ENCODE measurements around the gene TMEM109. TPM values are rescaled to one million over a fixed set of nuclear protein-coding genes. Genes with fewer than 3 reads are reported as not detected.

The TMEM109 gene
- total RNA-seq, 2 donors from 2014 or later, result 158 to 213 TPM

DNA sequence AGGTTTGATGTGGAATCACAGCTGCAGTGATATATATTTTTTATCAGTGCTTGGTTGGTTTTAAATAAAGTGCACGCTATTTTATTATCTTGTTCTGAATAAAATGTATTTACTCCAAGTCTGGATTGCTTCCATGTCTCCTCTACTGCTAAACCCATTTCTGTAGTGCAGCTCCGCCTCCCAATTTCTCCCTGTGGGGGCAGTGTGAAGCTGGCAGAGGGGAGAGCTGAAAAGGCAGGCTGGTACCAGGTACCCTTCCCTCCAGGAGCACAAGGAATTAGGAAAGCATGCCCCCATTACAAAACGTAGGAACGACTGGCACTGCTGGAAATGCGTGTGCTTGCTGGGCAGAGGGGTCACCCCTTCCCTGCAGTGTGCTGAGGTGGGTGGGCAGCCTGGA, 9.4 kb downstream of the TMEM109 start:
- Histone ChIP-seq H3K9me3 (no peaks in the 10 kb centered on the region), H3K27ac (no peak overlapping the region), H3K4me3 (no peak overlapping the region), H3K27me3 (replicated peaks; ENCODE audit: insufficient read depth) (no peaks in the 10 kb centered on the region), H3K36me3 (peaks cover 30% of the 10 kb centered on the region), H3K4me1 (ENCODE audit: control insufficient read depth in 1 of 2, low read depth in 2 of 2) (peaks cover 9 to 30% of the 10 kb centered on the region in 2 donors)
- TF ChIP-seq, protein P1, sequence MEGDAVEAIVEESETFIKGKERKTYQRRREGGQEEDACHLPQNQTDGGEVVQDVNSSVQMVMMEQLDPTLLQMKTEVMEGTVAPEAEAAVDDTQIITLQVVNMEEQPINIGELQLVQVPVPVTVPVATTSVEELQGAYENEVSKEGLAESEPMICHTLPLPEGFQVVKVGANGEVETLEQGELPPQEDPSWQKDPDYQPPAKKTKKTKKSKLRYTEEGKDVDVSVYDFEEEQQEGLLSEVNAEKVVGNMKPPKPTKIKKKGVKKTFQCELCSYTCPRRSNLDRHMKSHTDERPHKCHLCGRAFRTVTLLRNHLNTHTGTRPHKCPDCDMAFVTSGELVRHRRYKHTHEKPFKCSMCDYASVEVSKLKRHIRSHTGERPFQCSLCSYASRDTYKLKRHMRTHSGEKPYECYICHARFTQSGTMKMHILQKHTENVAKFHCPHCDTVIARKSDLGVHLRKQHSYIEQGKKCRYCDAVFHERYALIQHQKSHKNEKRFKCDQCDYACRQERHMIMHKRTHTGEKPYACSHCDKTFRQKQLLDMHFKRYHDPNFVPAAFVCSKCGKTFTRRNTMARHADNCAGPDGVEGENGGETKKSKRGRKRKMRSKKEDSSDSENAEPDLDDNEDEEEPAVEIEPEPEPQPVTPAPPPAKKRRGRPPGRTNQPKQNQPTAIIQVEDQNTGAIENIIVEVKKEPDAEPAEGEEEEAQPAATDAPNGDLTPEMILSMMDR (IDR thresholded peaks at IDR 0.05), result no peak
- DNase-seq (ENCODE audit: low spot score), result no peak
- ATAC-seq (ENCODE audit: insufficient number of reproducible peaks, low FRiP score, low read depth), result no peak

DNA sequence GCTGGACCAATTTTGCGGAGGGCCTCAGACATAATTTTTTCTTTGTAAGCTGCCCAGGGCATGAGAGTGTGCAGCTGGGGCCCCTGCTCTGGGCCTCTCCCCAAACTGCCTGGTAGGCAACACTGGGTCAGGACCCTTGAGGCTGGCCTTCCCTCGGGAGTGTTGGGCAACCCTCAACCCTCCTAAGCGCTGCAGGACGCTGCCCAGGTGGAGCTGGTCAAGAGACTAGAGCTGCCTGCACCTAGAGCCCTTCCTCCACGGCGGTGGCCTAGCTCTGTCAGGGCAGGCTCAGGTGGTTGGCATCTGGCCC, 9.8 kb downstream of the TMEM109 start:
- TF ChIP-seq, protein P1 (IDR thresholded peaks at IDR 0.05), result no peak
- Histone ChIP-seq H3K4me3 (peak overlapping the region; percentile 80), H3K4me1 (ENCODE audit: control insufficient read depth in 1 of 2, low read depth in 2 of 2) (peaks cover 9 to 26% of the 10 kb centered on the region in 2 donors), H3K27ac (no peak overlapping the region), H3K36me3 (peaks cover 30% of the 10 kb centered on the region), H3K9me3 (no peaks in the 10 kb centered on the region), H3K27me3 (replicated peaks; ENCODE audit: insufficient read depth) (no peaks in the 10 kb centered on the region)
- DNase-seq (ENCODE audit: low spot score) (no peak), ATAC-seq (ENCODE audit: insufficient number of reproducible peaks, low FRiP score, low read depth) (no peak)

DNA sequence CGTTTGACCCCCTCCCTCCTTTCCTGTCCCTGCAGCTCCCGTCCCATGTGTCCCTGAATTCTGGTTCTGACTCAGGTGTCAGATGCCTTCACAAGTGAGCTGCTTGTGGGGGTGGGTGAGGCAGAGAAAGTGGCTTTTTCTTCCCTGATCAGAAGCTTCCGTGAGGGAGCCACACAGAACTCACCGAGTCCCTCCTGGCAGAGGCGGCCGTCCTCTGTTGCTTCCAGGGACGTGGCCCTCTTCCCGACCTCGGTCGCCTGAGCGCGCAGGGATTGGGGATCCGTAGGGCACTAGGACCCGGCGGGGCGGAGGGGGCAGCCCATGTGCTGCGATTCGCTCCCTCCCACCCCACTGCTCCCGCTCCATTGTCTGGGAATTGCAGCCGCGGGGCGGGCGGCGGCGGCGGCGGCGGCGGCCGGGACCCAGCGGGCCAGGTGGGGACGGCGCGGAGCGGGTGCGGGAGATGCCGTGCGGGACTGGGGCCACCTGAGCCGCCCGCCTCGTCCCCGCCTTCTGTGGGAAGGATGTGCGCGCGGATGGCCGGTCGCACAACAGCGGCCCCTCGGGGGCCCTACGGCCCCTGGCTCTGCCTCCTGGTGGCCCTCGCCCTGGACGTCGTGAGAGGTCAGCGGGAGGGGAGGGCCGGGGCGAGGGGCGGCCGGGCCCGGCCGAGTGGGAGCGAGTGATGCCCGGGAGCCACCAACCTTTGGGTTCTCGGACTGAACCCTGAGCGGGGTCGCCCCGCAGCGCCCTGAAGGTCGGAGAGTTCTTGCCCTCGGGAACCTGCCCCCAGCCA, 10.3 kb downstream of the TMEM109 start, which contains the start of gene TMEM132A:
Gene TMEM132A, plus strand, starts transcription at position 351 of the 796 bp plus-strand sequence. Its CDS starts 174 bp downstream, at position 525.
- H3K9me3 ChIP-seq, result no peaks in the 10 kb centered on the region
- TF ChIP-seq, protein P1 (IDR thresholded peaks at IDR 0.05), result no peak
- H3K4me1 ChIP-seq (ENCODE audit: control insufficient read depth in 1 of 2, low read depth in 2 of 2), result peaks cover 9 to 20% of the 10 kb centered on the region in 2 donors
- no peak for DNase-seq (ENCODE audit: low spot score)
- H3K27me3 ChIP-seq (replicated peaks; ENCODE audit: insufficient read depth), result no peaks in the 10 kb centered on the region
- H3K36me3 ChIP-seq, result peaks cover 30% of the 10 kb centered on the region
- H3K27ac ChIP-seq, result no peak within 1 kb of the TSS
- no peak for ATAC-seq (ENCODE audit: insufficient number of reproducible peaks, low FRiP score, low read depth)
- H3K4me3 ChIP-seq, result peak within 1 kb of the TSS; percentile 80

DNA sequence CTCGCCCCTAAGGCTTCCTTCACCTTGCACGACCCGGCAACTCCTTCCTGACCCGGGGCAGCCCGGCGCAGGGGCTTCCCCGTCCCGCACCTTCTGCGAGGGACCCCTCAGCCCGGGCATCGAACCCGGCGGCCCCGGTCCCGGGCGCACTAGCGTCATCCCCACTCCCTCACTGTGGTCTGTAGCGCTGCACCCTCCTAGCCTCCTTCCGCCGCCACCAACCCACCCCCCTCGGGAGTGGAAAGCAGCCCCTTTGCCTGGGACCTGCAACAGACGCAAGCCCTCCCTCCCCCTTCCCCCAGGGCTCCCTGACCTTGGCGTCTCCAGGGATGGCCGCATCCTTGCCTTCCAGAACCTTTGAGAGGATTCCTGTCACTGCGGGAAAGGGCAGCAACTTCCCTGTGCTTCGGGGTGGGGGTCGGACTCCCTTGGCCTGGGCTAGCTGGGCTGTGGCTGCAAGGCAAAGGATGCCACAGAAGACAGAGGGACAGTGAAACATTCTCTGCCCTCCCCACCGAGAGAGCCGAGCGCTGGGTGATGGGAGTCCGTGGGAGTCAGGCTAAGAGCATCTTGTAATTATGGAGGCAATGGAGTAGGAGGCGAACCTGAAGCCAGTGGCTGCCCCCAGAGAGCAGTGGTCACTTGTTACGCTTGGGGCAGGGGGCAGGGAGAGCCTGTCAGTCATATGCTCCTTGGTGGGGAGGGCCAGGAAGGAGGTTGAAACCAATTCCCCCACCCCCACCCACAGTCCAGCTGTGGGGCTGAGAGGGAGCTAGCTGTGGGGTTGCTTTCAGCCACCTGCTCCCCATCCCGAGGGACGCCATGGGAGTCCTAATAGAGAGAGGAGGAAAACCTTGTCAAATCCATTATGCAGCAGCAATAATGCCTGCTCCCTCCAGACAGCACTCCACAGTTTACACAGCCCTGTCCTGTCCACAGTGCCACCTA, 11.2 kb downstream of the TMEM109 start:
- TF ChIP-seq, protein P1 (IDR thresholded peaks at IDR 0.05), result no peak
- Histone ChIP-seq H3K27ac (no peak overlapping the region), H3K4me3 (peak overlapping the region; percentile 80), H3K27me3 (replicated peaks; ENCODE audit: insufficient read depth) (no peaks in the 10 kb centered on the region), H3K36me3 (peaks cover 27% of the 10 kb centered on the region), H3K4me1 (ENCODE audit: control insufficient read depth in 1 of 2, low read depth in 2 of 2) (peaks cover 9 to 20% of the 10 kb centered on the region in 2 donors), H3K9me3 (no peaks in the 10 kb centered on the region)
- DNase-seq (ENCODE audit: low spot score), result no peak
- ATAC-seq (ENCODE audit: insufficient number of reproducible peaks, low FRiP score, low read depth), result no peak

DNA sequence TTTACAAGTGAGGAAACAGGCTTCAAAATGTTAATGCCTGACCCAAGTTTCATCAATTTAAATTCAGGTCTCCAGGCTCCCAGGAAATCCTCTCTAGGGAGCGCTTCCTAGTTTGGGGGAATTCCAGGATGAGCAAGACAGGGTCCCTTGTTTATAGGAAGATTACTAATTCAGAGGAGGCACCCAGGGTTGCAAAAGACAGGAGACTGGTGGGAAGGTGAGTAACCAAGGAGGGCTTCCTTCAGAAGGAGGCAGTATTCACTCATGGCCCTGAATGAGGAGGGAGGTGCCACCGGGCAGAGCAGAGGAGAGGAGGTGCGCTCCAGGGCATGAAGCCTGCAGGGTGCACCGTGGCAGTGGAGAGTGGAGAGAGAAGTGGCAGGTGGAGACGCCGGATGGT, 11.9 kb downstream of the TMEM109 start:
- ATAC-seq (ENCODE audit: insufficient number of reproducible peaks, low FRiP score, low read depth) (no peak), DNase-seq (ENCODE audit: low spot score) (no peak)
- Histone ChIP-seq H3K27me3 (replicated peaks; ENCODE audit: insufficient read depth) (no peaks in the 10 kb centered on the region), H3K27ac (no peak overlapping the region), H3K36me3 (peaks cover 20% of the 10 kb centered on the region), H3K4me1 (ENCODE audit: control insufficient read depth in 1 of 2, low read depth in 2 of 2) (peaks cover 9 to 20% of the 10 kb centered on the region in 2 donors), H3K4me3 (no peak overlapping the region), H3K9me3 (no peaks in the 10 kb centered on the region)
- TF ChIP-seq, protein P1 (IDR thresholded peaks at IDR 0.05), result no peak
